ENCODE data around the gene TKT.

The TKT gene

DNA sequence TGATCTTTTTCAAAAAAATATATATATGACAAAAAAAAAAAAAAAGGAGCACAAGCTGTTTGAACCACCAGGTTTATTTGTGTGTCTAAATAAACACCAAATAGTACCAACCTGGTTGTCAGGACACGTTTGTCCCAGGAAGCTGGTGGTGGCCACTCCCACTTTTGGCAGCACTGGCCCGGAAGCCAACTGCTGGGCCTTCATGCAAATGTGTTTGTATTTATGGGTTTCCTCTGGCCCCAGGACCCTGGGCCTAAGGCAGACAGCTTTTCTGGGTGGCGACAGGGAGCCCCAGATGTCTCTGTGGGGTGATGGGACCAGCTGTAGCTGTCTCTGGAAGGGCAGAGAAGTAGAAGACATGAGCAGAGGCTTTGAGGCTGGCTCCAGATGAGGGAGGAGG, 63.2 kb downstream of the TKT start:
- H3K4me1 Mint-ChIP-seq: peaks cover 15% of the 10 kb centered on the region
- no peak for ATAC-seq

DNA sequence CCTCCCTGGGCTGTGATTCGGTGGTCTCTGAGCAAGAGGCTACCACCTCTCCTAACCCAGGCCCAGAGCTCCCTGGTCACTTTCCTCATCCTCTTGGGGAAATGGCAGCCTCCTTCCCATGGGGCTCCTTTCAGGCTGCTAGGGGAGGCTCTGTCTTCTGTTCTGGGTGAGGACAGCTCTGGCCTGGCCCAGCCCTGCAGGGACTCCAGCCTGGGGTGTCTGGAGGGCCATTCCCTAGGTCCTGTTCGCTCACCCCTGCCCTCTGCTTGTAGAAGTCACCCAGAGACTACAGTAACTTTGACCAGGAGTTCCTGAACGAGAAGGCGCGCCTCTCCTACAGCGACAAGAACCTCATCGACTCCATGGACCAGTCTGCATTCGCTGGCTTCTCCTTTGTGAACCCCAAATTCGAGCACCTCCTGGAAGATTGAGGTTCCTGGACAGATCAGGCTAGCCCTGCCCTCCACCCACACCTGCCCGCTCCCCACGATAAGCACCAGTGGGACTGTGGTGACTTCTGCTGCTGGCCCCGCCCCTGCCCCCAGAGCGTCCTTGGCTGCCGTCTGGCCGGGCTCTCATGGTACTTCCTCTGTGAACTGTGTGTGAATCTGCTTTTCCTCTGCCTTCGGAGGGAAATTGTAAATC, 63.9 kb downstream of the TKT start:
- Mint-ChIP-seq H3K9me3 (no peaks in the 10 kb centered on the region), H3K4me3 (no peak overlapping the region), H3K36me3 (peaks cover 28% of the 10 kb centered on the region), H3K4me1 (peaks cover 15% of the 10 kb centered on the region), H3K27ac (peak overlapping the region; percentile 34)
- ATAC-seq (no peak), DNase-seq (ENCODE audit: low spot score in 2 of 2) (no peak)

More for the DNA sequence above, 63.2 kb downstream of the TKT start:
- DNase-seq (ENCODE audit: low spot score in 2 of 2): no peak
- peak overlapping the region; percentile 65 for H3K27ac Mint-ChIP-seq
- peaks cover 21% of the 10 kb centered on the region for H3K36me3 Mint-ChIP-seq
- H3K9me3 Mint-ChIP-seq: no peaks in the 10 kb centered on the region
- no peak overlapping the region for H3K4me3 Mint-ChIP-seq

DNA sequence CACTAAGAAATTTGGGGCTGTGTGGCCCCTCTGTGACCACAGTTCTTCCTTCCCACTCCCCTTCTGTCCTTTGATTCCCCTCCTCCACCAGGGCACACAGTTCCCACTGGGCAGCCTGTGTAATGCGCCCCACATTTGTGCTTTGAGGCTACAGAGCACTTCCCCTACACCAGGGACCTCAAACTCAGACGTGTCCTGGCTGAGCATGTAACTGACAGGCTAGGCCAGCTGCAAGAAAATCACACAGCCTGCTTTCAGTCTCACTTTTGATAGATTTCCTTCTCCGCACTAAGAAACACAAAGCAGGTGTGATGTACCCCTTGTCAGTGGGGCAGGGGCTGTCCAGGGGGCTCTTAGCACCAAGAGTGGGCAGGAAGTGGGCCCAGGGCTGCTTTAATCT, 65.2 kb downstream of the TKT start:
- no peak for DNase-seq (ENCODE audit: low spot score in 2 of 2)
- Mint-ChIP-seq H3K9me3 (no peaks in the 10 kb centered on the region), H3K4me3 (no peak overlapping the region), H3K36me3 (peaks cover 41% of the 10 kb centered on the region), H3K27ac (no peak overlapping the region), H3K4me1 (peaks cover 14% of the 10 kb centered on the region)
- ATAC-seq: no peak

DNA sequence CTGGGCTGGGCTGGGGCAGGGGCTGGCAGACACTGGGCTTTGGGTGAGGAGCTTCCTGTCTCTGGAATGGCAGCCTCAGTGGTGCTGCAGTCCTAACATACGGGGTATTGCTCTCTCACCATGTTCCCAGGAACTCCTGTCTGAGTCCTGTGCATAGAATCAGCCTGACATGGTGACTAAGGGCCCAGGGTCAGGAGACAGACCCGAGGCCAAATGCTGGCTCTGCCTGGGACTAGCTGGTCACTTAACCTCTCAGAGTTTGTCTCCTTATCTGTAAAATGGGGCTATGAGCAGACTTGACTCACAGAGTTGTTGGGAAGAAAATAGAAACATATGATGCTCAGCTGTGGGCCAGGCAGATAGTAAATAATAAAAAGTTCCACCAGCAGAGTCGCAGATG, 66.5 kb downstream of the TKT start:
- peaks cover 6% of the 10 kb centered on the region for H3K4me1 Mint-ChIP-seq
- H3K4me3 Mint-ChIP-seq: no peak overlapping the region
- no peak for ATAC-seq
- no peaks in the 10 kb centered on the region for H3K9me3 Mint-ChIP-seq
- H3K36me3 Mint-ChIP-seq: peaks cover 48% of the 10 kb centered on the region
- DNase-seq (ENCODE audit: low spot score in 2 of 2): no peak
- no peak overlapping the region for H3K27ac Mint-ChIP-seq

DNA sequence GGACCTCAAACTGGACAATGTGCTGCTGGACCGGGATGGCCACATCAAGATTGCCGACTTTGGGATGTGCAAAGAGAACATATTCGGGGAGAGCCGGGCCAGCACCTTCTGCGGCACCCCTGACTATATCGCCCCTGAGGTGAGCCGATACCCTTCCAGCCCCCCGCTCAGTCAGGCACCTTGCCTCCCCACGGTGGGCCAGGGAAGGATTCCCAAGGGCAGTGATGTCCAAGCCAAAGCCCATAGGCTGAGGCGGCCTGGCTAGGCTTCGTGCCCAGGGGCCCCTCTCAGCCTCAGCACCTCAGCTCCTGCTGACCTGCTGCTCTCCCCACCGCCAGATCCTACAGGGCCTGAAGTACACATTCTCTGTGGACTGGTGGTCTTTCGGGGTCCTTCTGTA, 67.1 kb downstream of the TKT start:
- Mint-ChIP-seq H3K4me1 (peaks cover 6% of the 10 kb centered on the region), H3K27ac (no peak overlapping the region), H3K4me3 (no peak overlapping the region), H3K9me3 (no peaks in the 10 kb centered on the region), H3K36me3 (peaks cover 53% of the 10 kb centered on the region)
- DNase-seq (ENCODE audit: low spot score in 2 of 2) (no peak), ATAC-seq (peak; percentile 16)

DNA sequence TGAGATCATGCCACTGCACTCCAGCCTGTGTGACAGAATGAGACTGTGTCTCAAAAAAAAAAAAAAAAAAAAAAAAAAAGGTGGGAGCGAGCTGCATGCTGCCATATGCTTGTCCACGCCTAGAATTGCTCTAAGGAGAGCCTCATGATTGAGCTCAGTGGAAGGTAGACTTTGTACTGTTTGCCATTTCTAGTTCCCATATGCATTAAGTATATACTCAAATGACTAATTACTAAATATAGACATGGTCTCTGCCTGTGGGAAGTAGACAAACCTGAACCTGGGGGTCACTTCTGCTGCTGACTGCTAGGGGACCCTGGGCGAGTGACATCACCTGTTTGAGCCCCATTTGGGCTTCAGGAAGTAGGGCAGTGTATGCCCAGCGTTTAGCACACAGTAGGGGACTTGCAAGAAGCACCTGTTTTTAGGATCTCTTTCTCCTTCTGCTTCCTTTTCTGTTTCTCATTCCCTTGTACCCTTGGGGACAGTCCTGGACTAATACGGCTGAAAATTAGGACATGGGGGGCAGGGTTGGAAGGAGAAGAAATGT, 67.6 kb downstream of the TKT start:
- H3K27ac Mint-ChIP-seq: no peak overlapping the region
- DNase-seq (ENCODE audit: low spot score in 2 of 2): no peak
- H3K4me1 Mint-ChIP-seq: peaks cover 6% of the 10 kb centered on the region
- H3K9me3 Mint-ChIP-seq: no peaks in the 10 kb centered on the region
- no peak for ATAC-seq
- H3K4me3 Mint-ChIP-seq: no peak overlapping the region
- peaks cover 58% of the 10 kb centered on the region for H3K36me3 Mint-ChIP-seq

DNA sequence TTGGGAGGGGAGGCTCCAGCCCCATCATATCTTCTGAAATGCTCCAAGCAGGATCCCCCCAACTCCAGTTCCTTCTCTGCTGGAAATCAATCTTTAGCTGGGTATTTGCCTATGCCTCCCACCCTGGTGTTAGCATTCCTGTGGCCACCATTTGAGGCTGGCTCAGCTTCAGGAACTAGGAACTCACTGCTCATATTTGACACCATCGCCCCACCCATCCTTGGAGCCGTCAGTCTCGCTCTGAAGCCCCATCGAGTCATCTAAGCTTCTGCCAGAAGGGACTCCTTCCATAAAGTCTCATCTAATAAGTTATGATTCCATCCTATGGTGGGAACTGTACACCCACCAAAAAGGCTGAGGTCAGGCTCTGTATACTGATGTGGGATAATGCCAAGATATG, 68.4 kb downstream of the TKT start:
- peaks cover 60% of the 10 kb centered on the region for H3K36me3 Mint-ChIP-seq
- H3K9me3 Mint-ChIP-seq: no peaks in the 10 kb centered on the region
- no peak for ATAC-seq
- no peak for DNase-seq (ENCODE audit: low spot score in 2 of 2)
- no peaks in the 10 kb centered on the region for H3K4me1 Mint-ChIP-seq
- no peak overlapping the region for H3K27ac Mint-ChIP-seq
- H3K4me3 Mint-ChIP-seq: no peak overlapping the region

DNA sequence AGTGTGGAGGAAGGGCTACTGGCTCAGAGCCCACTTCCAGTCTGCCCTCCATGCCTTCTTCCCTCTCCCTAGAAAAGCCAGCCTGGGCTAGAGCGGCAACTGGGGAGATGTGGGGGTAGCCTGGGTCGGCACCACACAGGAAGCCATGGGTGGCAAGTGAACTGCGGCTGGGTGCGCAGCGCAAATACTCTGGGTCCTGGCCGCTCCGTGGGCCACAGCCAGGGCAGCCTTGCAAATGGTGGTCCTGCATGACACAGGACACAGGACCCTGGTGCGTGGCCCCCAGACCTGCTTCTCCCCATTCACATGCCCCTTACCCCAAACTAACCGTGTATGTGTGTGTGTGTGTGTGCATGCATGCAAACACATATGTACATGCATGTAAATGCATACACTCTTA, 69.1 kb downstream of the TKT start:
- DNase-seq (ENCODE audit: low spot score in 2 of 2) (no peak), ATAC-seq (no peak)
- Mint-ChIP-seq H3K9me3 (no peaks in the 10 kb centered on the region), H3K4me1 (no peaks in the 10 kb centered on the region), H3K27ac (no peak overlapping the region), H3K36me3 (peaks cover 60% of the 10 kb centered on the region), H3K4me3 (no peak overlapping the region)

DNA sequence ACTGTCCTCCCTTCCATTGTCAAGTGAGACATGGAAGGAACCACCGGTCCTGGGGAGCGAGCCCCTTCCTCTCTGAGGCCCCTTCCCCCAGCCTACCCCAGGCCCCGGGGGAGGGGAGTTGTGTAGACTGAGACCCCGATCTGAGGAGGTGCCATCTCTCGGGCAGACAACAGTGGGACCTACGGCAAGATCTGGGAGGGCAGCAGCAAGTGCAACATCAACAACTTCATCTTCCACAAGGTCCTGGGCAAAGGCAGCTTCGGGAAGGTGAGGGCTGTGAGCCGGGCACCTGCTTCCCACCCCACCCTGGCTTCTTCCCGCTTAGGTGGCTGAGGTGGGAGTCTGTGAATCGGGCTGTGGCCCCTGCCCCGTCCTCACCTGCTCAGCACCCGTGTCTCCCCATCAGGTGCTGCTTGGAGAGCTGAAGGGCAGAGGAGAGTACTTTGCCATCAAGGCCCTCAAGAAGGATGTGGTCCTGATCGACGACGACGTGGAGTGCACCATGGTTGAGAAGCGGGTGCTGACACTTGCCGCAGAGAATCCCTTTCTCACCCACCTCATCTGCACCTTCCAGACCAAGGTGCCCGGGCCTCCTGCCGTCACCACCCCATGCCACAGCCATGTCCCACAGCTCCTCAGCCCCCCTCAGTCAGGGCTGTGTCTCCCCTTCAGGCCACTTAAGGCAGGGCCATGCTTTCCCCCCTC, 69.9 kb downstream of the TKT start:
- DNase-seq (ENCODE audit: low spot score in 2 of 2) (no peak), ATAC-seq (no peak)
- Mint-ChIP-seq H3K36me3 (peaks cover 66% of the 10 kb centered on the region), H3K4me1 (no peaks in the 10 kb centered on the region), H3K27ac (no peak overlapping the region), H3K4me3 (no peak overlapping the region), H3K9me3 (no peaks in the 10 kb centered on the region)

DNA sequence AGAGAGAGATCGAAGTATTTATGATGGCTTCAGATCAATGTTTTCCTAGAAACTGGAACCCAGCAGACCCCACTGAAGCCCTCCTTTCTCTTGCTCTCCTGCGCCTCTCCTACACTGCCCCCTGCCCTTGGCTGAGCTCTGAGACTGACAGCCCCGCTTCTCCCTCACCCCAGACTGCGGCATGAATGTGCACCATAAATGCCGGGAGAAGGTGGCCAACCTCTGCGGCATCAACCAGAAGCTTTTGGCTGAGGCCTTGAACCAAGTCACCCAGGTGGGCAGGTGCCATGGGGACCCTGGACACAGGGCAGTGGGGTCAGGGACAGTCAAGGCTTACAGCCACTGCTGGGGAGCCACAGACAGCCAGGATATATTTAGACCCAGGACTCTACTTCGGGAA, 71.1 kb downstream of the TKT start:
- Mint-ChIP-seq H3K27ac (no peak overlapping the region), H3K36me3 (peaks cover 67% of the 10 kb centered on the region), H3K9me3 (no peaks in the 10 kb centered on the region), H3K4me3 (no peak overlapping the region), H3K4me1 (no peaks in the 10 kb centered on the region)
- no peak for ATAC-seq
- DNase-seq (ENCODE audit: low spot score in 2 of 2): no peak

DNA sequence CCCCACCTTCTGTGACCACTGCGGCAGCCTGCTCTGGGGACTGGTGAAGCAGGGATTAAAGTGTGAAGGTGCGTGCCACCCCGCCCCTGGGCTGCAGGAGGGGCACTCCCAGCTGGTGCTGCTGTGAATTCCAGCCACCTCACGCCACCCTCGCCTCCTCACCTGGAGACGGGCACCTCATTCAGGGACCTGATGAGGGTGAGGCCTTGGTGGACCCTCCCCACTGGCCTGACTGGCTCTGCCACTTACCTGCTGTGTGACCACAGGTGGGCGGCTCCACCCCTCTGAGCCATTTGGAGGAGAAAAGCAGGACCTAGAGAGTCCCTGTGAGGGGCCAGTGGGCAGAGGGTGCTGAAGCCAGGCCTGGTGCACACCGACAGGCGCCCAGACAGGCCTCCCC, 72.3 kb downstream of the TKT start:
- Mint-ChIP-seq H3K4me1 (no peaks in the 10 kb centered on the region), H3K4me3 (no peak overlapping the region), H3K9me3 (no peaks in the 10 kb centered on the region), H3K27ac (no peak overlapping the region), H3K36me3 (peaks cover 77% of the 10 kb centered on the region)
- no peak for DNase-seq (ENCODE audit: low spot score in 2 of 2)
- no peak for ATAC-seq

DNA sequence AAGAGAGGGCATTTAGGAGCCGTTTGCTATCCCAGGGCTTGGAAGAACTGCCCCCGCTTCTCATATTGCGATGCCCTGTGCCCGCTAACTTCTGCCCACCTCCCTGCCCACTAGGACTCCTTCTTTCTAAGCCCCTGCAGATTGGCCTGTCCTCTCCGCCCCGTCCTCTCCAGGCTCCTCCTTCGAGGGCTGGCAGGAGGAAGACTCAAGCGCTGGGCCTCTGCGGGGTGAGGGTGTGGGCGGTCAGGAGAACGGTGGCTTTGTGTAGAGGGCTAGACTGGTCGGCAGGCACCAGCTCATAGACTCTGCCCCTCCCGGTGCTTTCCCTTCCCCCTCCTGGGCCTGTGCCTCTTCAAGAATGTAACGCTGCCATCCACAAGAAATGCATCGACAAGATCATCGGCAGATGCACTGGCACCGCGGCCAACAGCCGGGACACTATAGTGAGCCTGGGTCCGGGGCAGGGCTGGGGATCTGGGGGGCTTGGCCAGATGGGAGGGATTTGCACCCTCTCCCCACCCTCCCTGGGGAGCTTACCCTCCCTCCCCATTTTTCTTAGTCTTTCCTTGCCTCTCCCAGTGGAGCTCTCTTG, 73.0 kb downstream of the TKT start:
- ATAC-seq (no peak), DNase-seq (ENCODE audit: low spot score in 2 of 2) (no peak)
- H3K4me1 Mint-ChIP-seq: no peaks in the 10 kb centered on the region
- no peak overlapping the region for H3K4me3 Mint-ChIP-seq
- peaks cover 77% of the 10 kb centered on the region for H3K36me3 Mint-ChIP-seq
- H3K9me3 Mint-ChIP-seq: no peaks in the 10 kb centered on the region
- H3K27ac Mint-ChIP-seq: no peak overlapping the region

DNA sequence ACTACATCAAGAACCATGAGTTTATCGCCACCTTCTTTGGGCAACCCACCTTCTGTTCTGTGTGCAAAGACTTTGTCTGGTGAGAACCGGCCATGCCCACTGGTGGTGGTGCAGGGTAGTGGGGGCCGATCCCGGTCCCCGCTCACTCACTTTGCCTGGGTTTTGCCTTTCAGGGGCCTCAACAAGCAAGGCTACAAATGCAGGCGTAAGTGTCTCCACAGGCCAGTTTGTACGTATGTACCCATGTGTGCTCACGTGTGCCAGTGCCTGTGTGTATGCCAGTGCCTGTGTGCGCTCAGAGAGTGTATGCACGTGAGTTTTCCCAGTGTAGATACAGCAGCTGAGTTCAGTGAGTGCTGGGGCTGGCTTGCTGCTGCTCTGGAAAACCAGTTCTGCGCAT, 74.3 kb downstream of the TKT start:
- Mint-ChIP-seq H3K4me1 (no peaks in the 10 kb centered on the region), H3K9me3 (no peaks in the 10 kb centered on the region), H3K4me3 (no peak overlapping the region), H3K36me3 (peaks cover 71% of the 10 kb centered on the region), H3K27ac (no peak overlapping the region)
- ATAC-seq (no peak), DNase-seq (ENCODE audit: low spot score in 2 of 2) (no peak)

DNA sequence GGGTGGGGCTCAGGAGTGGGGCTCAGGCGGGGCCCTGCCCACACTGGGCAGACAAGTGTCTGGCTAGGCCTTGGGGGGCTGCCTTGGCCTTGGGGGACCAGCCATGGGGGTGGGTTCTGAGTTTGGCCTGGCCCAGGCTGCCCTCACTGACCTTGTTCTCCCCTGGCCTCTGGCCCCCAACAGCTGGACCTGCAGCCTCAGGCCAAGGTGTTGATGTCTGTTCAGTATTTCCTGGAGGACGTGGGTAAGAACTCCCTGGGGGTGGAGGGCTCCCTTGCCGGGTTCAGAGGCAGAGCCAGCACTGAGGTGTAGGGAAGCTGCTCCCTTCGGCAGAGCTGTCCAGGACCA, 74.8 kb downstream of the TKT start:
- peaks cover 65% of the 10 kb centered on the region for H3K36me3 Mint-ChIP-seq
- peaks cover 5% of the 10 kb centered on the region for H3K4me1 Mint-ChIP-seq
- ATAC-seq: no peak
- no peak for DNase-seq (ENCODE audit: low spot score in 2 of 2)
- no peak overlapping the region for H3K4me3 Mint-ChIP-seq
- no peaks in the 10 kb centered on the region for H3K9me3 Mint-ChIP-seq
- no peak overlapping the region for H3K27ac Mint-ChIP-seq

DNA sequence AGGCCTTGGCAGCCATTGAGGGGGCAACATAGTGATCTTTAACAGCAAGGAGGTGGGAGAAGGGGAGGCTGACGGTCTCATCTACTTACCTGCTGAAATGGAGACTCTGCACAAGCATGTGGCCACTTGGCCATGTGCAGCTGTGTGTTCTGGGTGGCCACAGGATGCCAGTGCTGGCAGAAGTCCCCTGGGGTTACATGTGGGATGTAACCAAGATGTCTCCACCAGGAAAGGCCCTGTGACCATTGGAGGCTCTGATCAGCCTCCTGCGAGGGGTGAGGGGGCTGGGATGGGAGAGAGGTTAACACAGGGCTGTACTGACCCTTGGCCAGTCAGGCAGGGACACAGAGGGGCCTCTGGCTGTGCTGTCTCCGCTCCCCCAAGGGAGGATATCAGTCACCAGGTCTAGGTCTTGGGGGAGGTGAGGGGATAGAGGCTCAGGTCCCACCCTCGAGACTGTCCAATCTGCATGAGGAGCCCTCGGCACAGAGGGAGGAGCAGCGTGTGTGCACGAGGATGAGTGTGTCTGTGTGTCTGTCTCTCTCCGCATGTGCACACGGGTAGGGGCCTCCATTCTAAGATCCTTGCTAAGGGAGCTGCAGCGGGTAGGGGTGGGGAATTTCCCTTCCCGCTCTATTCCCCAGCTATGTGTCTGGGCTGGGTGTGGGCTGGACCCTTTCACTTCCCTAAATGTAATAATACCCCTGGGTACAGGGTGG, 75.4 kb downstream of the TKT start:
- DNase-seq (ENCODE audit: low spot score in 2 of 2) (no peak), ATAC-seq (peak; percentile 47)
- H3K36me3 Mint-ChIP-seq: peaks cover 60% of the 10 kb centered on the region
- no peaks in the 10 kb centered on the region for H3K9me3 Mint-ChIP-seq
- H3K4me1 Mint-ChIP-seq: peaks cover 10% of the 10 kb centered on the region
- H3K27ac Mint-ChIP-seq: no peak overlapping the region
- H3K4me3 Mint-ChIP-seq: no peak overlapping the region

All from stimulated activated effector memory CD8-positive, alpha-beta T cell treated with anti-CD3 and anti-CD28 coated beads, Interleukin-12 subunit alpha, Interleukin-12 subunit beta, amount 100 ng/mL, for 72 hours (primary cell).